WTC11 (cell line): ENCODE measurements around the gene ARHGDIG. TPM values are rescaled to one million over a fixed set of nuclear protein-coding genes. Genes with fewer than 3 reads are reported as not detected.
A peak's percentile ranks its signal among the peaks of the same experiment; 100 is the strongest.

ENCODE experiments used
- ATAC-seq: fragments of 200-7000 bp; cut with Tn5 transposase; 2 replicates; pipeline ENCODE4 v1.10.0; 2021; ENCODE audit warnings: mild to moderate bottlenecking, moderate library complexity
- CTCF ChIA-PET: fragments of 300-600 bp; sonication (Branson Sonifier 250); formaldehyde crosslinking; loops from one replicate; lab custom pipeline; 2021; ENCODE audit warnings: antibody characterized with exemption; lab: Charles Lee
- POLR2A ChIA-PET: fragments of 350-600 bp; sonication (Branson Sonifier 250); formaldehyde crosslinking; loops from one replicate; lab custom pipeline; 2021; ENCODE audit warnings: antibody characterized with exemption; lab: Charles Lee
- DNase-seq: peaks from one replicate; pipeline ENCODE4 v3.0.0; 2021; ENCODE audit warnings: low spot score
- H3K27ac Mint-ChIP-seq: 2 replicates; pipeline ENCODE4 v1.8.0; 2021; ENCODE audit warnings: mixed read lengths
- H3K27me3 Mint-ChIP-seq: 2 replicates; pipeline ENCODE4 v1.8.0; 2021; ENCODE audit warnings: low read depth, mild to moderate bottlenecking, moderate library complexity, mixed read lengths
- H3K36me3 Mint-ChIP-seq: 2 replicates; pipeline ENCODE4 v1.8.0; 2021; ENCODE audit warnings: mixed read lengths
- H3K4me1 Mint-ChIP-seq: 2 replicates; pipeline ENCODE4 v1.8.0; 2022; ENCODE audit warnings: mixed read lengths
- H3K4me3 Mint-ChIP-seq: 2 replicates; pipeline ENCODE4 v1.8.0; 2021; ENCODE audit warnings: mild to moderate bottlenecking, moderate library complexity, mixed read lengths
- H3K9me3 Mint-ChIP-seq: 2 replicates; pipeline ENCODE4 v1.8.0; 2021; ENCODE audit warnings: mixed read lengths
- AFF4 ChIP-seq: sonication (generic); formaldehyde crosslinking; IDR thresholded peaks from 2 replicates; pipeline ENCODE4 v1.8.1; 2023; ENCODE audit warnings: mild to moderate bottlenecking, missing genetic modification reagents, borderline replicate concordance
- CBFB ChIP-seq: sonication (generic); formaldehyde crosslinking; IDR thresholded peaks from 2 replicates; pipeline ENCODE4 v1.8.1; 2022; ENCODE audit warnings: mild to moderate bottlenecking, low read depth, missing genetic modification reagents
- CREB1 ChIP-seq: sonication (generic); formaldehyde crosslinking; IDR thresholded peaks from 2 replicates; pipeline ENCODE4 v1.8.0; 2023; ENCODE audit warnings: mild to moderate bottlenecking, missing genetic modification reagents
- E2F5 ChIP-seq: sonication (generic); formaldehyde crosslinking; IDR thresholded peaks from 2 replicates; pipeline ENCODE4 v1.8.1; 2022; ENCODE audit warnings: mild to moderate bottlenecking, moderate library complexity, missing genetic modification reagents
- FOXJ3 ChIP-seq: sonication (generic); formaldehyde crosslinking; IDR thresholded peaks from 2 replicates; pipeline ENCODE4 v1.9.0; 2021; ENCODE audit warnings: missing genetic modification reagents, mild to moderate bottlenecking, borderline replicate concordance
- IRF2 ChIP-seq: sonication (generic); formaldehyde crosslinking; IDR thresholded peaks from 2 replicates; pipeline ENCODE4 v1.8.0; 2022; ENCODE audit warnings: low read depth, missing genetic modification reagents, borderline replicate concordance
- JUN ChIP-seq: sonication (generic); formaldehyde crosslinking; IDR thresholded peaks from 2 replicates; pipeline ENCODE4 v1.8.0; 2023; ENCODE audit warnings: mild to moderate bottlenecking, missing genetic modification reagents
- MLX ChIP-seq: sonication (generic); formaldehyde crosslinking; IDR thresholded peaks from 2 replicates; pipeline ENCODE4 v1.8.1; 2023; ENCODE audit warnings: mild to moderate bottlenecking, missing genetic modification reagents, moderate library complexity
- NFATC4 ChIP-seq: fragments of 250-450 bp; sonication (Bioruptor Pico); IDR thresholded peaks from 2 replicates; pipeline ENCODE4 v1.9.0; 2021; ENCODE audit warnings: mild to moderate bottlenecking
- NR1H2 ChIP-seq: sonication (generic); formaldehyde crosslinking; IDR thresholded peaks from 2 replicates; pipeline ENCODE4 v1.9.0; 2021; ENCODE audit warnings: mild to moderate bottlenecking, moderate library complexity, missing genetic modification reagents
- OVOL2 ChIP-seq: fragments of 250-450 bp; sonication (Bioruptor Pico); IDR thresholded peaks from 2 replicates; pipeline ENCODE4 v1.9.0; 2021; ENCODE audit warnings: mild to moderate bottlenecking, borderline replicate concordance
- RELA ChIP-seq: sonication (generic); formaldehyde crosslinking; IDR thresholded peaks from 2 replicates; pipeline ENCODE4 v1.8.1; 2022; ENCODE audit warnings: missing genetic modification reagents, mild to moderate bottlenecking, borderline replicate concordance
- SMAD4 ChIP-seq: sonication (generic); formaldehyde crosslinking; IDR thresholded peaks from 2 replicates; pipeline ENCODE4 v1.8.0; 2022; ENCODE audit warnings: mild to moderate bottlenecking, missing genetic modification reagents
- SOX15 ChIP-seq: fragments of 250-450 bp; sonication (Bioruptor Pico); IDR thresholded peaks from 2 replicates; pipeline ENCODE4 v1.9.0; 2021; ENCODE audit warnings: mild to moderate bottlenecking
- TCF7 ChIP-seq: sonication (generic); formaldehyde crosslinking; IDR thresholded peaks from 2 replicates; pipeline ENCODE4 v1.8.0; 2022; ENCODE audit warnings: mild to moderate bottlenecking, low read depth, missing genetic modification reagents, moderate library complexity
- ZBTB21 ChIP-seq: sonication (generic); formaldehyde crosslinking; IDR thresholded peaks from 2 replicates; pipeline ENCODE4 v1.8.1; 2023; ENCODE audit warnings: mild to moderate bottlenecking, missing genetic modification reagents, borderline replicate concordance
- ZNF396 ChIP-seq: fragments of 250-450 bp; sonication (Bioruptor Pico); IDR thresholded peaks from 2 replicates; pipeline ENCODE4 v1.8.0; 2021; ENCODE audit warnings: mild to moderate bottlenecking, moderate library complexity, borderline replicate concordance
- ZNF423 ChIP-seq: fragments of 250-450 bp; sonication (Bioruptor Pico); IDR thresholded peaks from 2 replicates; pipeline ENCODE4 v2.1.2; 2022; ENCODE audit warnings: mild to moderate bottlenecking, moderate library complexity
- total RNA-seq: library from RNA; stranded (reverse); gene quantifications from 3 replicates; pipeline ENCODE4 v1.2.3, GENCODE V29; 2021
- TF ChIP-seq, protein P1 (sequence below): sonication (generic); formaldehyde crosslinking; conservative IDR thresholded peaks from 2 replicates; pipeline ENCODE4 v1.8.1; 2022; ENCODE audit warnings: mild to moderate bottlenecking, missing genetic modification reagents
- TF ChIP-seq, protein P2 (sequence below): fragments of 250-450 bp; sonication (Bioruptor Pico); IDR thresholded peaks from 2 replicates; pipeline ENCODE4 v1.9.0; 2021; ENCODE audit warnings: mild to moderate bottlenecking

ARHGDIG gene
- total RNA-seq, 1 experiment from 2014 or later, result 4.0 TPM

DNA sequence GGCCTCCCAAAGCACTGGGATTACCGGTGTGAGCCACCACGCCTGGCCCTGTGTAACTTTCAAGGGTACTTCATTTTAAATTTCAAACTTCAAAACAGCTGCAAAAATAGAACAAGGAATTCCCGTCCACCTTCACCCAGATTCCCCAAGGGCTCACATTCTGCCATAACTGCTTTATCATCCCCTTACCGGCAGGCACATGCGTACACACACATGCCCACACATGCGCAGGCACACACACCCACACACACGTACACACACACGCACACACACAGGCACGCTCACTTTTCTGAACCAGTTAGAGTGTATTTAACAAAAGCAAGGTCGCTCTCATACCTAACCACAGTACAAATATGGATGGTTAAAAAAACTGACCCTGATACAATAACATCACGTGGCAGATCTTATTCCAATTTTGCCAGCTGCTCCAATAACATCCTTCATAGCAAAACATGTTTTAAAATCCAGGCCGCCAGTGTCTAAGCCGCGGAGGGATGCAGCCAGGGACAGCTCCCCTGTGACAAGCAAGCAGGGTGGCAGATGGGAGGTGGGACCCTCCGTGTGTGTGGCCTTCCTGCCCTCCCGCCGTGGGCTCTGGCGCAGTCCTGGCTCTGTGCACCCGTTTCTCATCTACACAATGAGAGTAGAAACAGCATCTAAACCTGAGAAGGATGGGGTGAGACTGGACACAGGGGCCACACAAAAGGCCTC, 25.7 kb downstream of the ARHGDIG start:
- no peaks in the 10 kb centered on the region for H3K27me3 Mint-ChIP-seq
- peak overlapping the region; percentile 93 for H3K27ac Mint-ChIP-seq
- peaks cover 27% of the 10 kb centered on the region for H3K36me3 Mint-ChIP-seq
- CTCF ChIA-PET, result interaction anchor here (1.1 to 1.8 kb wide), 2 partner anchors 47 to 56 kb away, joined by 5 read pairs; partner anchors contain the start of gene AXIN1
- DNase-seq, result no peak
- H3K4me3 Mint-ChIP-seq, result no peak overlapping the region
- TF ChIP-seq, protein P1, sequence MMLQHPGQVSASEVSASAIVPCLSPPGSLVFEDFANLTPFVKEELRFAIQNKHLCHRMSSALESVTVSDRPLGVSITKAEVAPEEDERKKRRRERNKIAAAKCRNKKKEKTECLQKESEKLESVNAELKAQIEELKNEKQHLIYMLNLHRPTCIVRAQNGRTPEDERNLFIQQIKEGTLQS, result no peak
- TF ChIP-seq, protein P2, sequence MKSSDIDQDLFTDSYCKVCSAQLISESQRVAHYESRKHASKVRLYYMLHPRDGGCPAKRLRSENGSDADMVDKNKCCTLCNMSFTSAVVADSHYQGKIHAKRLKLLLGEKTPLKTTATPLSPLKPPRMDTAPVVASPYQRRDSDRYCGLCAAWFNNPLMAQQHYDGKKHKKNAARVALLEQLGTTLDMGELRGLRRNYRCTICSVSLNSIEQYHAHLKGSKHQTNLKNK, result no peak
- no peak for TF ChIP-seq CREB1
- no peak for TF ChIP-seq NR1H2
- TF ChIP-seq CBFB (CRISPR knock-in tag), result no peak
- no peak for TF ChIP-seq IRF2 (CRISPR knock-in tag)
- H3K4me1 Mint-ChIP-seq, result no peaks in the 10 kb centered on the region
- no peaks in the 10 kb centered on the region for H3K9me3 Mint-ChIP-seq
- ATAC-seq, result no peak
- POLR2A ChIA-PET, result no interaction called here

- Mint-ChIP-seq H3K27me3 (no peaks in the 10 kb centered on the region), H3K9me3 (no peaks in the 10 kb centered on the region), H3K4me1 (no peaks in the 10 kb centered on the region), H3K27ac (no peak overlapping the region), H3K36me3 (peaks cover 33% of the 10 kb centered on the region), H3K4me3 (no peak overlapping the region)
- POLR2A ChIA-PET, result no interaction called here
- no peak for TF ChIP-seq E2F5
- CTCF ChIA-PET, result interaction anchor here (0.6 to 1.8 kb wide), 3 partner anchors 46 to 124 kb away, joined by 3 to 5 read pairs (median 5); partner anchors contain the start of gene AXIN1
- no peak for ATAC-seq
- DNase-seq, result no peak
Measured at GRCh38 chr16:306911-307370, 26.6 kb downstream of the ARHGDIG start.

GRCh38 chr16:307691-308312, 27.4 kb downstream of the ARHGDIG start:
- CTCF ChIA-PET, result interaction anchor here (0.6 to 1.8 kb wide), 4 partner anchors 11 to 125 kb away, joined by 3 to 5 read pairs (median 4); partner anchors contain the start of gene AXIN1
- no peaks in the 10 kb centered on the region for H3K9me3 Mint-ChIP-seq
- H3K4me3 Mint-ChIP-seq, result no peak overlapping the region
- ATAC-seq (no peak), DNase-seq (no peak)
- no peaks in the 10 kb centered on the region for H3K27me3 Mint-ChIP-seq
- no peak for TF ChIP-seq MLX (CRISPR knock-in tag)
- TF ChIP-seq FOXJ3 (CRISPR knock-in tag), result no peak
- TF ChIP-seq TCF7 (CRISPR knock-in tag), result no peak
- no peak for TF ChIP-seq RELA
- no peak for TF ChIP-seq NFATC4 (CRISPR knock-in tag)
- TF ChIP-seq OVOL2, result no peak
- no peak for TF ChIP-seq ZBTB21 (CRISPR knock-in tag)
- TF ChIP-seq JUN (CRISPR knock-in tag), result no peak
- no peak for TF ChIP-seq ZNF396 (CRISPR knock-in tag)
- TF ChIP-seq, all 79 proteins: peak for 0
- H3K27ac Mint-ChIP-seq, result no peak overlapping the region
- no peaks in the 10 kb centered on the region for H3K4me1 Mint-ChIP-seq
- POLR2A ChIA-PET, result no interaction called here
- H3K36me3 Mint-ChIP-seq, result peaks cover 37% of the 10 kb centered on the region

DNA sequence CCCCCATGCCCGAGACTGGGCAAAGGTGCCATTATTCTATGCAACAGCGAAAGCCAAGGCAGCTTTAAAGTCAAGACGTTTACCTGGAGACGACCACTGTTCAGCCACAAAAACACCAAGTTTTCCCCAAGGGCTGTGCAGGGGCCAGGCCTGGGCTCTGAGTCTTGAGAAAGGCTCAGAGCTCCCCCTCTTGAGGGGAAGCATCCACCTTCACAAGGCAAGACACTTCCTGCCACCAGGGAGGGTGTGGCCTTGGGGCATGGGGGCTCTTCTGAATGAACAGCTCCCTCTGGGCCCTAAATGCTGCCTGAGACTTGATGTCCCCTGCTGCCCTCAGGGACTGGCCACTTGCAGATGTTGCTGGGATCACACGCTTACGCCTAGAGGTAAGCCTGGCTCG, 29.1 kb downstream of the ARHGDIG start:
- Mint-ChIP-seq H3K27ac (peak overlapping the region; percentile 94), H3K4me3 (no peak overlapping the region), H3K27me3 (no peaks in the 10 kb centered on the region), H3K9me3 (no peaks in the 10 kb centered on the region), H3K4me1 (no peaks in the 10 kb centered on the region), H3K36me3 (peaks cover 27% of the 10 kb centered on the region)
- peak; percentile 75 for ATAC-seq
- CTCF ChIA-PET, result interaction anchor here (0.6 to 1.8 kb wide), 10 partner anchors 9 to 244 kb away, joined by 3 to 10 read pairs (median 4); partner anchors contain the start of gene AXIN1
- no peak for DNase-seq
- POLR2A ChIA-PET, result interaction anchor here (1.0 kb wide), 1 partner anchor 81 kb away, joined by 4 read pairs; no protein-coding TSS in a partner anchor
- no peak for TF ChIP-seq SOX15 (CRISPR knock-in tag)
- TF ChIP-seq SMAD4 (CRISPR knock-in tag), result no peak
- no peak for TF ChIP-seq ZNF423 (CRISPR knock-in tag)
- TF ChIP-seq AFF4 (CRISPR knock-in tag), result no peak
